Stimulated activated CD4-positive, alpha-beta T cell treated with anti-CD3 and anti-CD28 coated beads, Interleukin-15, amount 100 ng/mL, for 24 hours (primary cell): ENCODE results near the gene LCN1.
"Not testable (repeated sequence)": the region's sequence is repeated elsewhere in the genome, so short reads cannot be mapped to it uniquely, and the experiment has no call there.

Experiments used
- DNase-seq: peaks from one replicate; pipeline ENCODE4 v3.0.0-alpha.2; 2020

LCN1 gene

DNA sequence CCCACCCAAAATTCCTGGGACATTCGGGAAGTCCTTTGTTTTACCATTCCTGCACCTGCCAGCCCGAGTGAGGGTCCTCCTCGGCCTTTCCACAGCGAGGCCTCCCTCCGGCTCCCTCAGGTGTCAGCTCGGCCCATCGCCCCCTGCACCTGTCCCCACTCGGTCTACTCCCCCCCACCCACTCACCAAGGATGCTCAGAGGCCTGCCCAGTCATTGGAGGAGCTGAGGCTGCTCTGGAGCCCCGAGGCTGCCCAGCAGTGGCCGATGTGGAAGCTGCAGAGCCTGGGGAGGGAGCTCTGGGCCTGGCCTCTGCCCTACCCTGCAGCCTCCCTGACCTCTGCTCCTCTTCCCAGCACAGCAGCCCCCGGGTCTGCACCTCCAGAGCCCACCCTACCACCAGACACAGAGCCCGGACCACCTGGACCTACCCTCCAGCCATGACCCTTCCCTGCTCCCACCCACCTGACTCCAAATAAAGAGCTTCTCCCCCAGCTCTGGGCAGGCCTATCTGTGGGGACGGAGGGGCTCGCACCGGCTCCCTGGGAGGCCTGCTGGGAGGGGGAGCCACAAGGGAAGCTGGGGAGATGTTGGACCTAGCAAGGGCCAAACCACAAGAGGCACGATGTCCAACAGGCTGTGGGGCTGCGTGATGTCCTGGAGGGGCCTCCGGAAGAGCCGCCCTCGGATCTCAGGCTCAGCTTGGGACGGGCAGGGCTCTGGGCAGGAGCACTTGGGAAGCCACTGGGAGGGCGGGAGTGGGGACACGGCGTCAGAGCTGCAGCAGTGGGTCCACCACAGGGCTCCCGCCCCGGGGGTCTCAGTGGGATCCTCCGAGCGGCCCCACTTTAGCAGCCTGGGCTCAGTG lies 28.5 kb downstream of the LCN1 start:
- DNase-seq, result not testable (repeated sequence)

GRCh38 chr9:135550344-135550918 lies 29.2 kb downstream of the LCN1 start:
- DNase-seq, result no peak

- DNase-seq, result no peak
Measured at GRCh38 chr9:135551031-135551430, 29.8 kb downstream of the LCN1 start.

DNA sequence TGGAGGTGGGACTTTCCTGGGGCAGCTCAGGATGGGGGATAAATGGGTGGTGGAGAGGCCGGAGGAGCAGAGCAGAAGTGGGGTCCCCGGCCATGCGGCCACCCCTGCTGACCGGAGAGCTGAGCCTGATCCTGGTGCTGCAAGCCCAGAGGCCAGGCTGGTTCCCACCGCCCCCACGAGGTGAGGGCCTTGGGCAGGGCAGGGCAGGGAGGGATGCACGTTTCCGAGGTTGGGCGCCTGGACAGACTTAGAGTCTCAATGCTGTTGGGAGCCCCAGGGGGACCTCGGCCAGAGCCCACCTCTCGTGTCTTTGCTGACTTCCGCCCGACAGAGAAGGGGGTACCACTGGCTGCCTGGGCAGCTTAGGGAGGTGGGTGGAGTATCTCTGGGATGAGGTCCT lies 30.2 kb downstream of the LCN1 start:
- DNase-seq, result no peak

DNA sequence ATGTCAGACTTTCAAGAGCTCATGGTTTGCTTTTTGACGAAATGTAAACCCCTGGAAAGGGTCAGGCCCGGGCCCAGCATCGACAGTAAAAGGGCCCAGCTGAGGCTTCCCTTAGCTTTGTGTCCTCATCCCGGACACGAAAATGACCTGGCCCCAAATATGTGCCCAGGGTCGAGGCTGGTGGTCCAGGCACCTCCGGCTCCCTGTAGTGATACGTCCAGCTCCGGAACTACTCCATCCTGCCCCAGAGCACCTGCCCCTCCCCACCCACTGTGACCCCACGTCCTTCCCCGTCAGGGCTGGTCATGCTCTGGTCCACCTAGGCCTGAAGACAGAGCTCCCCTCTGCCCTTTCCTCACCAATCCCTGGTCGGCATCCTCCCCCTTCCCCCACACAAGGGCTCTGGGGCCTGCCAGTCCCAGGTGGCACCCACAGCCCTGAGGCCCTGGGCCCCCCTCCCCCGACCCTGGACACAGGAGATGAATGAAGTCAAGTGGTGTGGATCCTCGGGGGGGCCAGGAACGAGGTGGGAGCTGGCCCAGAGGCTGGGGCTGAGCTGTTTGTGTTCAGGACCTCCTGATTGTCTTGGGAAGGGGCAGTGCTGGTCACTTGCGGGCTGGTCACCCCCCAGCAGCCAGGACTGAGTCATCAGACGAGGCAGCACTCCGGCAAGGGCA lies 30.9 kb downstream of the LCN1 start:
- DNase-seq, result no peak

DNA sequence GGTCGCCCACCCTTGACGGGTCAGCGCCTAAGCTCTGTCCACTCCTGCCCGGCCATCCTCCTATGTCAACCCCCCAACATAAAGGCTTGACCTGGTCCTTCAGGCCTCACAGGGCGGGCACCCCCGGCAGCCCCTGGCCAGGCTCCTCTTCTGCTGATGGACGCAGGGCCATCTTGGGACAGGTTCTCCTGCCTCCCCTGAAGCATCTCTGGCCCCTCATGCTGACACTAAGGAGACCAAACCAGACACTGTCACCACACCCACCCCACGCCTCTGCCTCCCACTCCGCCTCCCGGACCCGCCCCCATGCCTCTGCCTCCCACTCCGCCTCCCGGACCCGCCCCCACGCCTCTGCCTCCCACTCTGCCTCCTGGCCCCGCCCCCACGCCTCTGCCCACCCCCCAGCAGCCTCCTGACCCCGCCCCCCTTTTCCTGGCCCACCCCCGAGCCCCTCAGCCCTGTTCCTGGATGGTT lies 31.5 kb downstream of the LCN1 start:
- no peak for DNase-seq

DNA sequence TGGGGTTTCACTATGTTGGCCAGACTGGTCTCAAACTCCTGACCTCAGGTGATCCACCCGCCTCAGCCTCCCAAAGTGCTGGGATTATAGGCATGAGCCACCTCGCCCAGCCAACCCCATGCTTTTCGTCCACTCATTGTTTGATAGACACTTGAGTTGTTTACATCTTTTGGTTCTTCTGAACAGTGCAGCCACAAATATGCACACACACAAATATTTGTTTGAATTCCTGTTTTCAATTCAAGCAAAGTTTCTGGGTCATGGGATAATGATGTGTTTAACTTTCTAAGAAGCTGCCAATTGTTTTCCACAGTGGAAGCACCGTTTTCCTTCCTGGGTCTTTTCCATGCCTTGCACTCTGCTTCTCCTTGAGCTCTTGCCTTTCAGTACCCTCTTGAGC lies 33.5 kb downstream of the LCN1 start:
- no peak for DNase-seq

- no peak for DNase-seq
Measured at GRCh38 chr9:135555203-135555602, 34.0 kb downstream of the LCN1 start.

GRCh38 chr9:135555910-135556309 lies 34.7 kb downstream of the LCN1 start:
- DNase-seq, result no peak

DNA sequence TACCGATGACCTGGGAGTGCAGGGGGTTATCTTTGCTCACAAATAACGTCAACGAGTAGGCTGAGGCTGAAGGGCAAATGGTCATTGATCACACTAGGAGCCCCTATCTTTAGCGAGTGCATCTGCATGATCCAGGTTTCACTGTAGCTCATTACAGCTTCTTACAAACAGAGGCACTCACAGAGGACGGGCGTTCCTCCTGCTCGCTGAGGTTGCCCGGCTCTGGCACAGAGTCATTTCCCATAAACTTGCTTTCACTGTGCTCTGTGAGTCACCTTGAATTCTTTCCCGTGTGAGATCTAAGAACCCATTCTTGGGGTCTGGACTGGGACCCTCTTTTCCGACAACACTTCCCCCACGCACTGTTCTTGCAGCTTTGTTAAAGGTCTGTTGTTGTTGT lies 38.4 kb downstream of the LCN1 start:
- no peak for DNase-seq

DNA sequence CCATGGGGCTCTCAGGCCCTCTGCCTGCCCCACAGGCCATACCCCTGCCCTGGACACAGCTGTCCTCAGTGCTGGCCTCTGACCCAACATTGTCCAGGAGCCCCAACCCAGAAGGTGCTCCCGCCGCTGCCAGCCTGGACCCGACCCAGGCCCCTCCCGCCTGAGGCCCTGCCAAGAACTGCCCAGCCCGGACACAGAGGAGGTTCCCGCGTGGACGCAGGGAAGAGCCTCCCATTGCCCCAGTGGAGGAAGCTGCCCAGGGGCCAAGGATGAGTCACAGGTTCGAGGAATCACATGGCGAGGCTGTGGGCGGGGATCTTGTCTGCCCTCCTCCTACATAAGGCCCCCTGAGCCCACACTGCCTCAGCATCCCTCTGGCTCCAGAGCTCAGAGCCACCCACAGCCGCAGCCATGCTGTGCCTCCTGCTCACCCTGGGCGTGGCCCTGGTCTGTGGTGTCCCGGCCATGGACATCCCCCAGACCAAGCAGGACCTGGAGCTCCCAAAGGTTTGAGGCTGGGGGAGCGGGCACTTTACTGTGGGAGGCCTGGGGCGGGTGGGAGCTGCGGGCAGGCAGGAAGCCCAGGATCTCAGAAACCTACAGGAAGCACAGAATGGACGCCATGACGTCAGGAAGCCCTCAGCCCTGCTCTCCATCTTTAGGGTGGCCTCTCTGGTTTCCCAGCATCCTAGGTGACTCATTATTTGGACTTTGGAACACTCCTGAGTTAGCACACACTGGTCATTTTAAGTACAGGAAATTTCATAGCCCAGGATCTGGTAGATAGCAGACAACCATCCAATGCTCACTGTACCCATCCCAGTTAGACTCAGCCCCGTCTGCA lies 40.4 kb downstream of the LCN1 start, which contains the start of gene PAEP:
PAEP (plus strand) TSS at position 366 of the 844 bp plus-strand sequence.
- DNase-seq, result no peak

DNA sequence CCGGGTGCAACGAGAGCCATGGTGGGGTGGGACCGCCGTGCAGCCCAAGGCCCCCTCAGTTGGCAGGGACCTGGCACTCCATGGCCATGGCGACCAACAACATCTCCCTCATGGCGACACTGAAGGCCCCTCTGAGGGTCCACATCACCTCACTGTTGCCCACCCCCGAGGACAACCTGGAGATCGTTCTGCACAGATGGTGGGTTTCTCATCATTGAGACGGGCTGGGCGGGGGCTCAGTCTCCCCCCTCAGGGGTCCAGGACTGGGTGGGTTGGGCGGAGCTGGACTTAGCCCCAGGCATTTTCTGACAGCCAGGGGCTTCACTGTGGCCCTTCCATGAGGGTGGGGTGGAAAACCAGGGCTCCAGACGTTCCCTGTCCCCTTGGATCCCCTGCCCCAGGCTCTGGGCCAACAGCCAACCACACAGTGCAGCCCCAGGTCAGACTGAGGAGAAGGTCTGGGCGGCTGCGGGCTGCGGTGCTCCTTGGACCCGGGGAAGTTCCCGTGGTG lies 41.0 kb downstream of the LCN1 start:
- DNase-seq, result no peak

GRCh38 chr9:135563039-135563476 lies 41.8 kb downstream of the LCN1 start:
- DNase-seq, result no peak

- DNase-seq, result no peak
Measured at GRCh38 chr9:135563858-135564257, 42.6 kb downstream of the LCN1 start.

DNA sequence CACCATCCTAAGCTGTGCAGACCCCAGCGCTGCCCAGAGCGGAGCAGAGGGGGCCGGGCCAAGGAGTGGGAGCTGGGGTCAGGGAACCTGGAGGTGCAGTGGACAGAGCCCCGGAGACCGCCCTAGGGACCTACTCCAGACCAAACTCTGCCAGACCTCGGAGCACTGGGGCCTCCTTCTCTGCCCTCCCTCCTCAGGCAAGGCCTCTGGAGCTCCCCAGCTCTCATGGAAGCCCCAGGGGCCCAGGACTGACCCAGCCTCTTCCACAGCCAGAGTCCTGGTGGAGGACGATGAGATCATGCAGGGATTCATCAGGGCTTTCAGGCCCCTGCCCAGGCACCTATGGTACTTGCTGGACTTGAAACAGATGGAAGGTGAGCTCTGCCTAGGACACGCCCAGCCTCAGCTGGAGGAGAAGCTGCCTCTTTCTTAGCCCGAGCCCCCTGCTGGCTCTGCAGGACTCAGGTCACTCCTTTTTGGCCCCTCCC lies 43.9 kb downstream of the LCN1 start:
- no peak for DNase-seq

GRCh38 chr9:135565636-135566035 lies 44.4 kb downstream of the LCN1 start:
- DNase-seq, result no peak

GRCh38 chr9:135566552-135566951 lies 45.3 kb downstream of the LCN1 start:
- no peak for DNase-seq

- DNase-seq, result no peak
Measured at GRCh38 chr9:135567311-135567710, 46.1 kb downstream of the LCN1 start.

DNA sequence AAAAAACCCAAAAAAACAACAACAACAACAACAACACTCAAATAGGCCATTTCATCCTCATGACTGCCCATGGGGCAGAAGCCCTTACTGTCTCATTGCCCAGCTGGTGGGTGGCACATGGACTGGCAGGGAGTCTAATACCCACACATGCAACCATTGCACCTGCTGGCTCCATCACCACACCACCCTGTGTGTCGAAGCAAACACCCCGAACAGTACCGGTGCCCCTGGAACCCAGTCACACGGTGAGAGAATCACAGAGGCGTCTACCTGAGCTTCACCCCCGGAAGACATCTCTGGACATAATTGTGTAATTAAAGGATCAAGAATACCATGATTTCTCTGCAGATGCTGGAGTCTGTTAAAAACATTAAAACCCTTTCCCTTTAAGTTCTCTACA lies 46.8 kb downstream of the LCN1 start:
- DNase-seq, result no peak

DNA sequence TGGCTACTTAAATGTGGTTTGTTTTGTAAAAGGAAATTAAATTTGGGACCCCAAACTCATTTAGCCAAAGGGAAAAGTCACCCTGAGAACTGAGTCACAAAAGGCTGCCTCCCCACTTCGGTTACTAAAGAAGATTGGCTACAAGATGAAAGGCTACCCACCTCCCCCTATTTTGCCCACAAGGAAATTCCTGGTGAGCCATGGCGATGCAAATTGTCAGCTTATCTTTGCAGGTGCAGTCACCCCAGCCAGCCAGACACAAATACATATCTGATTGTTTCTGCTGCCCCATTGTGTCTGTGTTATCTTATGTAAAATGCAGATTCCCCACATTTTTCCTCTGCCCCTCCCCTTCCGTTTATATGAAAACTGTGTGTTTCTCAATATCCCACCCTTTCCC lies 49.2 kb downstream of the LCN1 start:
- DNase-seq, result no peak

DNA sequence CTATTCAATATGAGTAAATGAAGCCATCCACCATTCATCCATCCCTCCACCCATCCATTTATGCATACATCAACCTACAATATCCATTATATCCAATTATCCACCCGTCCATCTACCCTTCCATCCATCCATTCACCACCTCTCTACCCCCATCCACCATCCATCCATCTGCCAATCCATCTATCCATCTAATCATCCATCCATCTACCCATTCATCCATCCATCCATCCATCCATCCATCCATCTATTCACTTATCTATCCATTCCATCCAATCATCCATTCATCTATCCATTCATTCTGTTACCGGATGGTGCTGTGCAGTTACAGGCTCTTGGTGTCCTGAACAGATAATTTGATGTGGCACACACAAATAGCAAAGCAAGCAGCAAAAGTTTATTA lies 51.0 kb downstream of the LCN1 start:
- no peak for DNase-seq

DNA sequence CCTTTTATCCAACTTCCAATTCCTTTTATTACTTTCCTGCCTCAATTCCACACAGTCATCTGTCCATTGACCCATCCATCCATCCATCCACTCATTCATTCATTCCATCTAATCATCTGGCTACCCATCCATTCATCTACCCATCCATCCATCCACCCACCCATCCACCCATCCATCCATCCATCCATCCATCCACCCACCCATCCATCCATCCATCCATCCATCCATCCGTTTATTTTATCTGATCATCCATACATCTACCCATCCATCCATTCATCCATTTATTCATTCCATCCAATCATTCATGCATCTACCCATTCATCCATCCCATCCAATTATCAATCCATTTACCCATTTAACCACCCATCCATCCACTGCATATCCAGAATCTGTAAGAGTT lies 51.9 kb downstream of the LCN1 start:
- no peak for DNase-seq
